MM.1S (cell line): ENCODE measurements around the gene CPNE1.

ENCODE experiments used
- DNase-seq: peaks from one replicate; pipeline ENCODE4 v3.0.0-alpha.2; 2015
- H2AFZ ChIP-seq: fragments of 300-600 bp; sonication (generic); 2 replicates; pipeline ENCODE4 v1.6.0; 2016; ENCODE audit warnings: antibody characterized with exemption, low read length
- H3F3A ChIP-seq: fragments of 300-600 bp; sonication (generic); 2 replicates; pipeline ENCODE4 v1.6.1; 2016; ENCODE audit warnings: mild to moderate bottlenecking, antibody characterized with exemption, low read length, moderate library complexity, mixed read lengths; ENCODE audit not compliant: insufficient read depth
- H3K27ac ChIP-seq: fragments of 300-600 bp; sonication (generic); 2 replicates; pipeline ENCODE4 v1.5.1; 2016; ENCODE audit warnings: mild to moderate bottlenecking, low read length
- H3K27me3 ChIP-seq: fragments of 300-600 bp; sonication (generic); replicated peaks from 2 replicates; pipeline ENCODE4 v1.6.0; 2016; ENCODE audit warnings: low read length; ENCODE audit not compliant: insufficient read depth
- H3K36me3 ChIP-seq: fragments of 300-600 bp; sonication (generic); replicated peaks from 2 replicates; pipeline ENCODE4 v1.6.1; 2016; ENCODE audit warnings: mild to moderate bottlenecking, low read length, mixed read lengths; ENCODE audit not compliant: insufficient read depth
- H3K4me1 ChIP-seq: fragments of 300-600 bp; sonication (generic); 2 replicates; pipeline ENCODE4 v1.6.1; 2016; ENCODE audit warnings: low read length, mixed read lengths
- H3K4me2 ChIP-seq: fragments of 300-600 bp; sonication (generic); 2 replicates; pipeline ENCODE4 v1.6.0; 2016; ENCODE audit warnings: low read depth, low read length
- H3K4me3 ChIP-seq: fragments of 300-600 bp; sonication (generic); 2 replicates; pipeline ENCODE4 v1.5.1; 2016; ENCODE audit warnings: low read length, mixed read lengths
- H3K79me2 ChIP-seq: fragments of 300-600 bp; sonication (generic); 2 replicates; pipeline ENCODE4 v1.6.1; 2016; ENCODE audit warnings: mixed run types, low read length, mixed read lengths
- H3K9ac ChIP-seq: fragments of 300-600 bp; sonication (generic); 2 replicates; pipeline ENCODE4 v1.6.1; 2016; ENCODE audit warnings: low read length, mixed read lengths
- H3K9me2 ChIP-seq: fragments of 300-600 bp; sonication (generic); replicated peaks from 2 replicates; pipeline ENCODE4 v1.6.1; 2016; ENCODE audit warnings: mild to moderate bottlenecking, low read length, mixed read lengths; ENCODE audit not compliant: insufficient read depth
- H3K9me3 ChIP-seq: fragments of 300-600 bp; sonication (generic); replicated peaks from 2 replicates; pipeline ENCODE4 v1.6.1; 2016; ENCODE audit warnings: mild to moderate bottlenecking, low read length, mixed read lengths; ENCODE audit not compliant: insufficient read depth
- H4K20me1 ChIP-seq: fragments of 300-600 bp; sonication (generic); 2 replicates; pipeline ENCODE4 v1.6.1; 2016; ENCODE audit warnings: mild to moderate bottlenecking, low read length, moderate library complexity, mixed read lengths; ENCODE audit not compliant: insufficient read depth
- CTCF ChIP-seq: fragments of 300-600 bp; sonication (generic); IDR thresholded peaks from 2 replicates; pipeline ENCODE4 v1.5.1; 2016; ENCODE audit warnings: antibody characterized with exemption, low read length, mixed read lengths
- EZH2 ChIP-seq: fragments of 300-600 bp; sonication (generic); optimal IDR thresholded peaks from 2 replicates; pipeline ENCODE3; 2017; ENCODE audit warnings: low read depth, mild to moderate bottlenecking, antibody characterized with exemption, low read length, mixed read lengths
- EZH2phosphoT487 ChIP-seq: fragments of 300-600 bp; sonication (generic); IDR thresholded peaks from 2 replicates; pipeline ENCODE4 v1.6.1; 2018; ENCODE audit warnings: antibody characterized with exemption, low read length

Gene CPNE1

GRCh38 chr20:35711588-35712209 lies 47.0 kb upstream of the CPNE1 start:
- Histone ChIP-seq H3F3A (peaks cover 21% of the 10 kb centered on the region), H3K4me1 (no peaks in the 10 kb centered on the region; the same call in 1 of the 2 replicates), H3K79me2 (peaks cover 94% of the 10 kb centered on the region), H2AFZ (no peak overlapping the region), H3K36me3 (peaks cover 39% of the 10 kb centered on the region), H3K9me3 (no peaks in the 10 kb centered on the region), H4K20me1 (peaks cover 45% of the 10 kb centered on the region), H3K27ac (no peak overlapping the region), H3K4me3 (no peak overlapping the region), H3K4me2 (no peak overlapping the region), H3K9ac (no peak overlapping the region), H3K9me2 (no peaks in the 10 kb centered on the region), H3K27me3 (no peaks in the 10 kb centered on the region)
- no peak for DNase-seq
- no peak for TF ChIP-seq CTCF
- no peak for TF ChIP-seq EZH2phosphoT487
- no peak for TF ChIP-seq EZH2

GRCh38 chr20:35710884-35711587 lies 46.3 kb upstream of the CPNE1 start:
- H3K79me2 ChIP-seq, result peaks cover 94% of the 10 kb centered on the region
- no peak overlapping the region for H3K9ac ChIP-seq
- no peaks in the 10 kb centered on the region for H3K9me3 ChIP-seq
- no peaks in the 10 kb centered on the region for H3K9me2 ChIP-seq
- no peak overlapping the region for H3K27ac ChIP-seq
- H2AFZ ChIP-seq, result no peak overlapping the region
- TF ChIP-seq EZH2phosphoT487 (no peak), CTCF (no peak), EZH2 (no peak)
- peaks cover 45% of the 10 kb centered on the region for H3K36me3 ChIP-seq
- H3K4me3 ChIP-seq, result no peak overlapping the region
- peaks cover 21% of the 10 kb centered on the region for H3F3A ChIP-seq
- H3K4me1 ChIP-seq, result no peaks in the 10 kb centered on the region; the same call in 1 of the 2 replicates
- peaks cover 45% of the 10 kb centered on the region for H4K20me1 ChIP-seq
- no peaks in the 10 kb centered on the region for H3K27me3 ChIP-seq
- no peak overlapping the region for H3K4me2 ChIP-seq
- DNase-seq, result no peak

GRCh38 chr20:35710039-35710438 lies 45.3 kb upstream of the CPNE1 start:
- Histone ChIP-seq H3K4me2 (no peak overlapping the region), H3K36me3 (peaks cover 40% of the 10 kb centered on the region), H3F3A (peaks cover 27% of the 10 kb centered on the region), H3K27me3 (no peaks in the 10 kb centered on the region), H3K9me2 (no peaks in the 10 kb centered on the region), H3K27ac (no peak overlapping the region), H3K9me3 (no peaks in the 10 kb centered on the region), H3K79me2 (peaks cover 94% of the 10 kb centered on the region), H3K4me3 (no peak overlapping the region), H3K9ac (no peak overlapping the region), H2AFZ (no peak overlapping the region), H3K4me1 (no peaks in the 10 kb centered on the region), H4K20me1 (peaks cover 43% of the 10 kb centered on the region)
- TF ChIP-seq EZH2phosphoT487 (no peak), CTCF (no peak), EZH2 (no peak)
- DNase-seq, result no peak
